ENCODE data around the gene SBF1. TPM values are rescaled to one million over a fixed set of nuclear protein-coding genes. Genes with fewer than 3 reads are reported as not detected.

Gene SBF1
- total RNA-seq, 2 donors from 2014 or later: 60.2 to 77.5 TPM

- no peak for TF ChIP-seq CTCF (IDR thresholded peaks at IDR 0.05)
- no peak for TF ChIP-seq POLR2A (IDR thresholded peaks at IDR 0.05)
- Histone ChIP-seq H3K4me3 (no peak overlapping the region), H3K9me3 (no peaks in the 10 kb centered on the region), H3K27ac (no peak overlapping the region), H3K36me3 (replicated peaks in 1 of 2; ENCODE audit: insufficient read depth in 1 of 2, low read depth in 2 of 2) (peaks cover 21 to 29% of the 10 kb centered on the region in 2 donors), H3K4me1 (peaks cover 47% of the 10 kb centered on the region), H3K27me3 (no peaks in the 10 kb centered on the region)
- intact Hi-C loops (cut with DNase I): loop anchor here (5.0 kb wide), 1 partner anchor 34 kb away; no protein-coding TSS in a partner anchor
- WGBS, 2 donors: 80 to 100% methylated on average over 2 to 8 of the region's 8 CpGs
- no peak for DNase-seq
- ATAC-seq: no peak
These were observed 6.2 kb downstream of the SBF1 start for GRCh38 chr22:50468626-50469025.

- 86% methylated on average over 22 of the region's 22 CpGs; no CpG with 5 or more reads in 1 of the 2 donors for WGBS, 2 donors
- Histone ChIP-seq H3K27ac (no peak overlapping the region), H3K4me3 (no peak overlapping the region), H3K4me1 (peaks cover 40% of the 10 kb centered on the region), H3K9me3 (no peaks in the 10 kb centered on the region), H3K36me3 (replicated peaks in 1 of 2; ENCODE audit: insufficient read depth in 1 of 2, low read depth in 2 of 2) (peaks cover 28 to 35% of the 10 kb centered on the region in 2 donors), H3K27me3 (no peaks in the 10 kb centered on the region)
- DNase-seq (no peak), ATAC-seq (no peak)
- TF ChIP-seq CTCF (IDR thresholded peaks at IDR 0.05): no peak
- no peak for TF ChIP-seq POLR2A (IDR thresholded peaks at IDR 0.05)
- intact Hi-C loops (cut with DNase I): loop anchor here (5.0 kb wide), 1 partner anchor 34 kb away; no protein-coding TSS in a partner anchor
These were observed 6.9 kb downstream of the SBF1 start for GRCh38 chr22:50467773-50468440.

GRCh38 chr22:50467341-50467740 lies 7.5 kb downstream of the SBF1 start:
- H3K36me3 ChIP-seq (replicated peaks in 1 of 2; ENCODE audit: insufficient read depth in 1 of 2, low read depth in 2 of 2): peaks cover 33 to 40% of the 10 kb centered on the region in 2 donors
- DNase-seq: no peak
- intact Hi-C loops (cut with DNase I): loop anchor here (5.0 kb wide), 1 partner anchor 35 kb away; no protein-coding TSS in a partner anchor

GRCh38 chr22:50465066-50465930 lies 9.5 kb downstream of the SBF1 start:
- no peaks in the 10 kb centered on the region for H3K9me3 ChIP-seq
- no peak for DNase-seq
- WGBS, 2 donors: 92 to 96% methylated on average over 19 to 29 of the region's 30 CpGs
- no peak overlapping the region for H3K27ac ChIP-seq
- no peak for TF ChIP-seq CTCF (IDR thresholded peaks at IDR 0.05)
- H3K27me3 ChIP-seq: no peaks in the 10 kb centered on the region
- peaks cover 49 to 58% of the 10 kb centered on the region in 2 donors for H3K36me3 ChIP-seq (replicated peaks in 1 of 2; ENCODE audit: insufficient read depth in 1 of 2, low read depth in 2 of 2)
- peaks cover 14% of the 10 kb centered on the region for H3K4me1 ChIP-seq
- ATAC-seq: no peak
- intact Hi-C loops (cut with DNase I): loop anchor here (5.0 kb wide), 1 partner anchor 37 kb away; no protein-coding TSS in a partner anchor
- no peak overlapping the region for H3K4me3 ChIP-seq

More at GRCh38 chr22:50467341-50467740, 7.5 kb downstream of the SBF1 start:
- 83% methylated on average over 23 of the region's 24 CpGs; no CpG with 5 or more reads in 1 of the 2 donors for WGBS, 2 donors
- ATAC-seq: no peak
- Histone ChIP-seq H3K4me3 (no peak overlapping the region), H3K9me3 (no peaks in the 10 kb centered on the region), H3K27me3 (no peaks in the 10 kb centered on the region), H3K27ac (no peak overlapping the region), H3K4me1 (peaks cover 34% of the 10 kb centered on the region)
- TF ChIP-seq POLR2A (IDR thresholded peaks at IDR 0.05) (no peak), CTCF (IDR thresholded peaks at IDR 0.05) (no peak)

Measured in body of pancreas (tissue), 4 donors.